GM12878 (cell line): ENCODE measurements around the gene MPHOSPH8.

Experiments used
- ETV6 ChIP-seq, 2 experiments: fragments of 450-650 bp in 1 of 2; IDR thresholded peaks in 1 of 2; conservative IDR thresholded peaks in 1 of 2; 2 replicates each; pipeline ENCODE4 v1.6.1; 2014; ENCODE audit warnings: antibody characterized with exemption in 1 of 2, borderline replicate concordance in 1 of 2, low read depth in 1 of 2, mild to moderate bottlenecking in 1 of 2, moderate library complexity in 1 of 2
- HSF1 ChIP-seq: fragments of 150-350 bp; IDR thresholded peaks from 2 replicates; pipeline ENCODE4 v1.6.1; 2014; ENCODE audit warnings: mild to moderate bottlenecking, low read depth, low read length

- TF ChIP-seq HSF1 (no peak), ETV6 (conservative IDR thresholded peaks at IDR 0.05 in 1 of 2, IDR thresholded peaks at IDR 0.05 in 1 of 2; ENCODE audit: borderline replicate concordance in 1 of 2, low read depth in 1 of 2) (no peak)
Measured at GRCh38 chr13:19713186-19713965, 79.9 kb downstream of the MPHOSPH8 start.
